ENCODE data around the gene TMOD2. TPM values are rescaled to one million over a fixed set of nuclear protein-coding genes. Genes with fewer than 3 reads are reported as not detected.

TMOD2 gene
- total and polyA plus RNA-seq, 2 experiments from 2014 or later = 3.0 to 5.9 TPM

GRCh38 chr15:51755790-51756189, 4.4 kb downstream of the TMOD2 start:
- DNase-seq (ENCODE audit: low spot score) = no peak

More at GRCh38 chr15:51755790-51756189, 4.4 kb downstream of the TMOD2 start:
- H3K27me3 Mint-ChIP-seq (ENCODE audit: insufficient read depth, low read depth, poor library complexity) = peaks cover 25% of the 10 kb centered on the region
- TF ChIP-seq JUNB (IDR thresholded peaks at IDR 0.05; ENCODE audit: unreplicated experiment) = no peak
- TF ChIP-seq CREB1 (CRISPR knock-in tag; IDR thresholded peaks at IDR 0.05; ENCODE audit: low read depth) = no peak
- no peak for TF ChIP-seq ZNF331 (CRISPR knock-in tag; IDR thresholded peaks at IDR 0.05; ENCODE audit: low read depth)
- TF ChIP-seq, protein P1, sequence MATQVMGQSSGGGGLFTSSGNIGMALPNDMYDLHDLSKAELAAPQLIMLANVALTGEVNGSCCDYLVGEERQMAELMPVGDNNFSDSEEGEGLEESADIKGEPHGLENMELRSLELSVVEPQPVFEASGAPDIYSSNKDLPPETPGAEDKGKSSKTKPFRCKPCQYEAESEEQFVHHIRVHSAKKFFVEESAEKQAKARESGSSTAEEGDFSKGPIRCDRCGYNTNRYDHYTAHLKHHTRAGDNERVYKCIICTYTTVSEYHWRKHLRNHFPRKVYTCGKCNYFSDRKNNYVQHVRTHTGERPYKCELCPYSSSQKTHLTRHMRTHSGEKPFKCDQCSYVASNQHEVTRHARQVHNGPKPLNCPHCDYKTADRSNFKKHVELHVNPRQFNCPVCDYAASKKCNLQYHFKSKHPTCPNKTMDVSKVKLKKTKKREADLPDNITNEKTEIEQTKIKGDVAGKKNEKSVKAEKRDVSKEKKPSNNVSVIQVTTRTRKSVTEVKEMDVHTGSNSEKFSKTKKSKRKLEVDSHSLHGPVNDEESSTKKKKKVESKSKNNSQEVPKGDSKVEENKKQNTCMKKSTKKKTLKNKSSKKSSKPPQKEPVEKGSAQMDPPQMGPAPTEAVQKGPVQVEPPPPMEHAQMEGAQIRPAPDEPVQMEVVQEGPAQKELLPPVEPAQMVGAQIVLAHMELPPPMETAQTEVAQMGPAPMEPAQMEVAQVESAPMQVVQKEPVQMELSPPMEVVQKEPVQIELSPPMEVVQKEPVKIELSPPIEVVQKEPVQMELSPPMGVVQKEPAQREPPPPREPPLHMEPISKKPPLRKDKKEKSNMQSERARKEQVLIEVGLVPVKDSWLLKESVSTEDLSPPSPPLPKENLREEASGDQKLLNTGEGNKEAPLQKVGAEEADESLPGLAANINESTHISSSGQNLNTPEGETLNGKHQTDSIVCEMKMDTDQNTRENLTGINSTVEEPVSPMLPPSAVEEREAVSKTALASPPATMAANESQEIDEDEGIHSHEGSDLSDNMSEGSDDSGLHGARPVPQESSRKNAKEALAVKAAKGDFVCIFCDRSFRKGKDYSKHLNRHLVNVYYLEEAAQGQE (IDR thresholded peaks at IDR 0.05; ENCODE audit: unreplicated experiment) = no peak
- TF ChIP-seq STAT1 (IDR thresholded peaks at IDR 0.05; ENCODE audit: unreplicated experiment) = no peak
- TF ChIP-seq EZH2phosphoT487 (IDR thresholded peaks at IDR 0.05; ENCODE audit: unreplicated experiment) = no peak
- no peak for TF ChIP-seq POLR2AphosphoS5 (IDR thresholded peaks at IDR 0.05; ENCODE audit: low read depth)
- TF ChIP-seq, protein P2, sequence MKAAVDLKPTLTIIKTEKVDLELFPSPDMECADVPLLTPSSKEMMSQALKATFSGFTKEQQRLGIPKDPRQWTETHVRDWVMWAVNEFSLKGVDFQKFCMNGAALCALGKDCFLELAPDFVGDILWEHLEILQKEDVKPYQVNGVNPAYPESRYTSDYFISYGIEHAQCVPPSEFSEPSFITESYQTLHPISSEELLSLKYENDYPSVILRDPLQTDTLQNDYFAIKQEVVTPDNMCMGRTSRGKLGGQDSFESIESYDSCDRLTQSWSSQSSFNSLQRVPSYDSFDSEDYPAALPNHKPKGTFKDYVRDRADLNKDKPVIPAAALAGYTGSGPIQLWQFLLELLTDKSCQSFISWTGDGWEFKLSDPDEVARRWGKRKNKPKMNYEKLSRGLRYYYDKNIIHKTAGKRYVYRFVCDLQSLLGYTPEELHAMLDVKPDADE (IDR thresholded peaks at IDR 0.05) = no peak
- no peak for TF ChIP-seq EZH2 (IDR thresholded peaks at IDR 0.05; ENCODE audit: low read depth, unreplicated experiment)
- TF ChIP-seq NANOG (IDR thresholded peaks at IDR 0.05; ENCODE audit: borderline replicate concordance) = no peak
- TF ChIP-seq, protein P3, sequence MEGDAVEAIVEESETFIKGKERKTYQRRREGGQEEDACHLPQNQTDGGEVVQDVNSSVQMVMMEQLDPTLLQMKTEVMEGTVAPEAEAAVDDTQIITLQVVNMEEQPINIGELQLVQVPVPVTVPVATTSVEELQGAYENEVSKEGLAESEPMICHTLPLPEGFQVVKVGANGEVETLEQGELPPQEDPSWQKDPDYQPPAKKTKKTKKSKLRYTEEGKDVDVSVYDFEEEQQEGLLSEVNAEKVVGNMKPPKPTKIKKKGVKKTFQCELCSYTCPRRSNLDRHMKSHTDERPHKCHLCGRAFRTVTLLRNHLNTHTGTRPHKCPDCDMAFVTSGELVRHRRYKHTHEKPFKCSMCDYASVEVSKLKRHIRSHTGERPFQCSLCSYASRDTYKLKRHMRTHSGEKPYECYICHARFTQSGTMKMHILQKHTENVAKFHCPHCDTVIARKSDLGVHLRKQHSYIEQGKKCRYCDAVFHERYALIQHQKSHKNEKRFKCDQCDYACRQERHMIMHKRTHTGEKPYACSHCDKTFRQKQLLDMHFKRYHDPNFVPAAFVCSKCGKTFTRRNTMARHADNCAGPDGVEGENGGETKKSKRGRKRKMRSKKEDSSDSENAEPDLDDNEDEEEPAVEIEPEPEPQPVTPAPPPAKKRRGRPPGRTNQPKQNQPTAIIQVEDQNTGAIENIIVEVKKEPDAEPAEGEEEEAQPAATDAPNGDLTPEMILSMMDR (conservative IDR thresholded peaks at IDR 0.05; ENCODE audit: low read depth in 2 of 2) = no peak
- TF ChIP-seq, protein P4, sequence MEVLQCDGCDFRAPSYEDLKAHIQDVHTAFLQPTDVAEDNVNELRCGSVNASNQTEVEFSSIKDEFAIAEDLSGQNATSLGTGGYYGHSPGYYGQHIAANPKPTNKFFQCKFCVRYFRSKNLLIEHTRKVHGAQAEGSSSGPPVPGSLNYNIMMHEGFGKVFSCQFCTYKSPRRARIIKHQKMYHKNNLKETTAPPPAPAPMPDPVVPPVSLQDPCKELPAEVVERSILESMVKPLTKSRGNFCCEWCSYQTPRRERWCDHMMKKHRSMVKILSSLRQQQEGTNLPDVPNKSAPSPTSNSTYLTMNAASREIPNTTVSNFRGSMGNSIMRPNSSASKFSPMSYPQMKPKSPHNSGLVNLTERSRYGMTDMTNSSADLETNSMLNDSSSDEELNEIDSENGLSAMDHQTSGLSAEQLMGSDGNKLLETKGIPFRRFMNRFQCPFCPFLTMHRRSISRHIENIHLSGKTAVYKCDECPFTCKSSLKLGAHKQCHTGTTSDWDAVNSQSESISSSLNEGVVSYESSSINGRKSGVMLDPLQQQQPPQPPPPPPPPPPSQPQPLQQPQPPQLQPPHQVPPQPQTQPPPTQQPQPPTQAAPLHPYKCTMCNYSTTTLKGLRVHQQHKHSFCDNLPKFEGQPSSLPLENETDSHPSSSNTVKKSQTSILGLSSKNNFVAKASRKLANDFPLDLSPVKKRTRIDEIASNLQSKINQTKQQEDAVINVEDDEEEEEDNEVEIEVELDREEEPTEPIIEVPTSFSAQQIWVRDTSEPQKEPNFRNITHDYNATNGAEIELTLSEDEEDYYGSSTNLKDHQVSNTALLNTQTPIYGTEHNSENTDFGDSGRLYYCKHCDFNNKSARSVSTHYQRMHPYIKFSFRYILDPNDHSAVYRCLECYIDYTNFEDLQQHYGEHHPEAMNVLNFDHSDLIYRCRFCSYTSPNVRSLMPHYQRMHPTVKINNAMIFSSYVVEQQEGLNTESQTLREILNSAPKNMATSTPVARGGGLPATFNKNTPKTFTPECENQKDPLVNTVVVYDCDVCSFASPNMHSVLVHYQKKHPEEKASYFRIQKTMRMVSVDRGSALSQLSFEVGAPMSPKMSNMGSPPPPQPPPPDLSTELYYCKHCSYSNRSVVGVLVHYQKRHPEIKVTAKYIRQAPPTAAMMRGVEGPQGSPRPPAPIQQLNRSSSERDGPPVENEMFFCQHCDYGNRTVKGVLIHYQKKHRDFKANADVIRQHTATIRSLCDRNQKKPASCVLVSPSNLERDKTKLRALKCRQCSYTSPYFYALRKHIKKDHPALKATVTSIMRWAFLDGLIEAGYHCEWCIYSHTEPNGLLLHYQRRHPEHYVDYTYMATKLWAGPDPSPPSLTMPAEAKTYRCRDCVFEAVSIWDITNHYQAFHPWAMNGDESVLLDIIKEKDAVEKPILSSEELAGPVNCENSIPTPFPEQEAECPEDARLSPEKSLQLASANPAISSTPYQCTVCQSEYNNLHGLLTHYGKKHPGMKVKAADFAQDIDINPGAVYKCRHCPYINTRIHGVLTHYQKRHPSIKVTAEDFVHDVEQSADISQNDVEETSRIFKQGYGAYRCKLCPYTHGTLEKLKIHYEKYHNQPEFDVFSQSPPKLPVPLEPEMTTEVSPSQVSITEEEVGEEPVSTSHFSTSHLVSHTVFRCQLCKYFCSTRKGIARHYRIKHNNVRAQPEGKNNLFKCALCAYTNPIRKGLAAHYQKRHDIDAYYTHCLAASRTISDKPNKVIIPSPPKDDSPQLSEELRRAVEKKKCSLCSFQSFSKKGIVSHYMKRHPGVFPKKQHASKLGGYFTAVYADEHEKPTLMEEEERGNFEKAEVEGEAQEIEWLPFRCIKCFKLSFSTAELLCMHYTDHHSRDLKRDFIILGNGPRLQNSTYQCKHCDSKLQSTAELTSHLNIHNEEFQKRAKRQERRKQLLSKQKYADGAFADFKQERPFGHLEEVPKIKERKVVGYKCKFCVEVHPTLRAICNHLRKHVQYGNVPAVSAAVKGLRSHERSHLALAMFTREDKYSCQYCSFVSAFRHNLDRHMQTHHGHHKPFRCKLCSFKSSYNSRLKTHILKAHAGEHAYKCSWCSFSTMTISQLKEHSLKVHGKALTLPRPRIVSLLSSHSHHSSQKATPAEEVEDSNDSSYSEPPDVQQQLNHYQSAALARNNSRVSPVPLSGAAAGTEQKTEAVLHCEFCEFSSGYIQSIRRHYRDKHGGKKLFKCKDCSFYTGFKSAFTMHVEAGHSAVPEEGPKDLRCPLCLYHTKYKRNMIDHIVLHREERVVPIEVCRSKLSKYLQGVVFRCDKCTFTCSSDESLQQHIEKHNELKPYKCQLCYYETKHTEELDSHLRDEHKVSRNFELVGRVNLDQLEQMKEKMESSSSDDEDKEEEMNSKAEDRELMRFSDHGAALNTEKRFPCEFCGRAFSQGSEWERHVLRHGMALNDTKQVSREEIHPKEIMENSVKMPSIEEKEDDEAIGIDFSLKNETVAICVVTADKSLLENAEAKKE (CRISPR knock-in tag; IDR thresholded peaks at IDR 0.05) = no peak
- no peak for TF ChIP-seq ZNF114 (CRISPR knock-in tag; IDR thresholded peaks at IDR 0.05)
- ATAC-seq = no peak
- Histone ChIP-seq H3K4me3 (no peak overlapping the region), H3K4me2 (no peak overlapping the region), H3K79me2 (replicated peaks; ENCODE audit: insufficient read depth) (no peaks in the 10 kb centered on the region), H2AFZ (no peak overlapping the region), H3F3A (replicated peaks; ENCODE audit: low read depth) (no peaks in the 10 kb centered on the region; the same call in 1 of the 2 replicates), H3K27me3 (ENCODE audit: insufficient read depth) (peaks cover 24% of the 10 kb centered on the region), H4K20me1 (replicated peaks; ENCODE audit: insufficient read depth) (peaks cover 9% of the 10 kb centered on the region; the same call in 1 of the 2 replicates), H3K36me3 (ENCODE audit: insufficient read depth) (no peaks in the 10 kb centered on the region), H3K4me1 (ENCODE audit: insufficient read depth) (peaks cover 6% of the 10 kb centered on the region; the same call in 1 of the 2 replicates), H3K9me2 (ENCODE audit: insufficient read depth) (no peaks in the 10 kb centered on the region), H3K27ac (ENCODE audit: low read depth) (no peak overlapping the region)
- no peak overlapping the region; the same call in 2 of the 3 replicates for H3K4me3 Mint-ChIP-seq
- H3K27ac Mint-ChIP-seq = no peak overlapping the region
- peaks cover 10% of the 10 kb centered on the region for H3K4me1 Mint-ChIP-seq
- H3K36me3 Mint-ChIP-seq (ENCODE audit: low read depth) = no peaks in the 10 kb centered on the region; the same call in 2 of the 3 replicates
- no peaks in the 10 kb centered on the region; the same call in 2 of the 3 replicates for H3K9me3 Mint-ChIP-seq
